CD14-positive monocyte (primary cell): ENCODE measurements around the gene HLCS. TPM values are rescaled to one million over a fixed set of nuclear protein-coding genes. Genes with fewer than 3 reads are reported as not detected.

Experiments used
- DNase-seq, 3 donors: peaks; one replicate each; pipeline ENCODE4 v3.0.0-alpha.2; 2011 to 2022
- H2AFZ ChIP-seq: 2 replicates; pipeline ENCODE4 v1.6.0; 2012; ENCODE audit warnings: mild to moderate bottlenecking, low read depth, low read length, inconsistent platforms; ENCODE audit not compliant: insufficient read depth, poor library complexity, severe bottlenecking
- H3K27ac ChIP-seq, 2 donors: 1 replicate in 1 of 2; 2 replicates in 1 of 2; pipeline ENCODE4 v1.5.1; 2012 to 2013; ENCODE audit warnings: low read length in 2 of 2, control low read depth in 1 of 2, inconsistent platforms in 1 of 2, low read depth in 1 of 2, mild to moderate bottlenecking in 1 of 2
- H3K27me3 ChIP-seq, 2 donors: one replicate each; pipeline versions ENCODE4 v1.6.0 to v1.6.1; 2011 to 2013; ENCODE audit warnings: low read length in 2 of 2; ENCODE audit not compliant: control insufficient read depth in 2 of 2, insufficient read depth in 2 of 2
- H3K36me3 ChIP-seq, 2 donors: replicated peaks in 1 of 2; 1 replicate in 1 of 2; 2 replicates in 1 of 2; pipeline versions ENCODE4 v1.5.1 to v1.6.1; 2012 to 2013; ENCODE audit warnings: low read length in 2 of 2, control low read depth in 1 of 2, inconsistent platforms in 1 of 2, mild to moderate bottlenecking in 1 of 2; ENCODE audit not compliant: insufficient read depth in 2 of 2, control insufficient read depth in 1 of 2
- H3K4me1 ChIP-seq, 2 donors: 1 replicate in 1 of 2; 2 replicates in 1 of 2; pipeline versions ENCODE4 v1.5.1 to v1.6.1; 2012 to 2013; ENCODE audit warnings: low read length in 2 of 2, control low read depth in 1 of 2, inconsistent platforms in 1 of 2, mild to moderate bottlenecking in 1 of 2, moderate library complexity in 1 of 2; ENCODE audit not compliant: insufficient read depth in 2 of 2, control insufficient read depth in 1 of 2
- H3K4me2 ChIP-seq: replicated peaks from 2 replicates; pipeline ENCODE3; 2012; ENCODE audit warnings: low read length, moderate library complexity, mild to moderate bottlenecking; ENCODE audit not compliant: poor library complexity, severe bottlenecking; ENCODE audit errors: extremely low read depth
- H3K4me3 ChIP-seq, 3 experiments: fragments of 200-600 bp in 1 of 3; sonication (generic) in 1 of 3; replicated peaks in 1 of 3; 1 replicate in 2 of 3; 2 replicates in 1 of 3; pipeline ENCODE4 v1.5.1; 2011 to 2013; ENCODE audit warnings: low read length in 3 of 3, mild to moderate bottlenecking in 3 of 3, control low read depth in 2 of 3, low read depth in 2 of 3, inconsistent platforms in 1 of 3, moderate library complexity in 1 of 3
- H3K79me2 ChIP-seq: 2 replicates; pipeline ENCODE4 v1.6.0; 2012; ENCODE audit warnings: mild to moderate bottlenecking, control low read depth, inconsistent platforms, low read length, moderate library complexity; ENCODE audit not compliant: insufficient read depth
- H3K9ac ChIP-seq: 2 replicates; pipeline ENCODE4 v1.6.0; 2017; ENCODE audit warnings: low read length, mild to moderate bottlenecking; ENCODE audit not compliant: insufficient read depth, poor library complexity, severe bottlenecking
- H3K9me3 ChIP-seq, 2 donors: replicated peaks in 1 of 2; 1 replicate in 1 of 2; 2 replicates in 1 of 2; pipeline versions ENCODE4 v1.5.1 to v1.6.1; 2012 to 2013; ENCODE audit warnings: low read length in 2 of 2, control low read depth in 1 of 2; ENCODE audit not compliant: control insufficient read depth in 1 of 2, insufficient read depth in 1 of 2
- H4K20me1 ChIP-seq: 2 replicates; pipeline ENCODE4 v1.6.0; 2012; ENCODE audit warnings: mild to moderate bottlenecking, low read length, control low read depth, moderate library complexity; ENCODE audit not compliant: insufficient read depth
- H3K27ac Mint-ChIP-seq, 7 donors: one replicate each; pipeline ENCODE4 v1.8.0; 2020; ENCODE audit warnings: mild to moderate bottlenecking in 7 of 7, mixed read lengths in 7 of 7, moderate library complexity in 6 of 7, inconsistent platforms in 2 of 7
- H3K27me3 Mint-ChIP-seq, 3 donors: one replicate each; pipeline ENCODE4 v1.8.0; 2021 to 2022; ENCODE audit warnings: low read depth in 3 of 3, mild to moderate bottlenecking in 3 of 3, mixed read lengths in 3 of 3, moderate library complexity in 3 of 3, inconsistent platforms in 1 of 3
- H3K36me3 Mint-ChIP-seq, 2 donors: one replicate each; pipeline ENCODE4 v1.8.0; 2020; ENCODE audit warnings: mixed read lengths in 2 of 2, inconsistent platforms in 1 of 2, mild to moderate bottlenecking in 1 of 2
- H3K4me1 Mint-ChIP-seq: one replicate; pipeline ENCODE4 v1.8.0; 2020; ENCODE audit warnings: mild to moderate bottlenecking, mixed read lengths
- H3K4me3 Mint-ChIP-seq, 2 donors: one replicate each; pipeline ENCODE4 v1.8.0; 2020; ENCODE audit warnings: mild to moderate bottlenecking in 2 of 2, mixed read lengths in 2 of 2, moderate library complexity in 1 of 2
- H3K9me3 Mint-ChIP-seq, 7 donors: one replicate each; pipeline ENCODE4 v1.8.0; 2020 to 2022; ENCODE audit warnings: mixed read lengths in 7 of 7, mild to moderate bottlenecking in 6 of 7, moderate library complexity in 6 of 7, inconsistent platforms in 2 of 7
- WGBS: methylation state at CpG from one replicate; pipeline ENCODE4 v1.1.5; 2013; ENCODE audit warnings: missing lambda C conversion rate; ENCODE audit not compliant: insufficient coverage; 5-methylcytosine and 5-hydroxymethylcytosine counted together
- intact Hi-C, 2 donors: fragments of 100-400 bp; cut with micrococcal nuclease; formaldehyde crosslinking; loops; one replicate each; pipeline versions ENCODE4 v1.15.0 to v1.15.1; 2023
- polyA plus RNA-seq, 3 donors: library from polyadenylated mRNA; depleted of rRNA in 1 of 3; unstranded in 2 of 3; stranded (reverse) in 1 of 3; fragments of 300-500 nt in 2 of 3; fragments of >200 nt in 1 of 3; fragmentation: Illumina TruSeq in 2 of 3; gene quantifications; 1 replicate in 2 of 3; 2 replicates in 1 of 3; pipeline ENCODE4 v1.2.3, GENCODE V29; 2012 to 2021
- TF ChIP-seq, protein P1 (sequence below): fragments of 200-600 bp; IDR thresholded peaks from one replicate; pipeline ENCODE4 v1.8.0; 2022; ENCODE audit warnings: antibody characterized with exemption, mild to moderate bottlenecking

Gene HLCS
- polyA plus RNA-seq, 3 donors: 2.1 to 3.1 (median 2.2) TPM

DNA sequence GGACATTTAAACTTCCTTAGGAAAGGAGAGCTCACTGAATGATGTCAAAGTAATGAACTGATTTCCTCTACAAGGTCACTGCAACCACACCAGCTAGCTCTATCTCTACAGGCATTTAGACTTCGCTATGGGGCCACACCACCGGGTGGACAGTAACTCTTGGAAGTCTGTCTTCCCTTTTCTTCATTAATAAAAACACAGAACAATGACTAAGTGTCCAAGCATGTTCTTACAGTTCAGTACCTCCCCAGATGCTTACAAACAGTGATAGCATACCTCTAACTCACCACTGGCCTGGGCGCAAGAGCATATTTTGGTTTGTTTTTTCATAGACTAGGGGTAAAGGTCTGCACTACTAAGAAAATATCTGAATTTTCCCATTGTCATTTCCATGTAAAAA, 212.9 kb downstream of the HLCS start:
- H3K9ac ChIP-seq: no peak overlapping the region
- TF ChIP-seq, protein P1, sequence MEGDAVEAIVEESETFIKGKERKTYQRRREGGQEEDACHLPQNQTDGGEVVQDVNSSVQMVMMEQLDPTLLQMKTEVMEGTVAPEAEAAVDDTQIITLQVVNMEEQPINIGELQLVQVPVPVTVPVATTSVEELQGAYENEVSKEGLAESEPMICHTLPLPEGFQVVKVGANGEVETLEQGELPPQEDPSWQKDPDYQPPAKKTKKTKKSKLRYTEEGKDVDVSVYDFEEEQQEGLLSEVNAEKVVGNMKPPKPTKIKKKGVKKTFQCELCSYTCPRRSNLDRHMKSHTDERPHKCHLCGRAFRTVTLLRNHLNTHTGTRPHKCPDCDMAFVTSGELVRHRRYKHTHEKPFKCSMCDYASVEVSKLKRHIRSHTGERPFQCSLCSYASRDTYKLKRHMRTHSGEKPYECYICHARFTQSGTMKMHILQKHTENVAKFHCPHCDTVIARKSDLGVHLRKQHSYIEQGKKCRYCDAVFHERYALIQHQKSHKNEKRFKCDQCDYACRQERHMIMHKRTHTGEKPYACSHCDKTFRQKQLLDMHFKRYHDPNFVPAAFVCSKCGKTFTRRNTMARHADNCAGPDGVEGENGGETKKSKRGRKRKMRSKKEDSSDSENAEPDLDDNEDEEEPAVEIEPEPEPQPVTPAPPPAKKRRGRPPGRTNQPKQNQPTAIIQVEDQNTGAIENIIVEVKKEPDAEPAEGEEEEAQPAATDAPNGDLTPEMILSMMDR: no peak
- H3K27me3 ChIP-seq: peaks cover 10 to 19% of the 10 kb centered on the region in 2 donors
- no peaks in the 10 kb centered on the region for H3K4me1 ChIP-seq
- H2AFZ ChIP-seq: no peak overlapping the region
- H4K20me1 ChIP-seq: no peaks in the 10 kb centered on the region
- Mint-ChIP-seq H3K9me3 (peaks cover 0 to 2% (median 0%) of the 10 kb centered on the region in 7 donors), H3K27me3 (peaks cover 18 to 19% (median 18%) of the 10 kb centered on the region in 3 donors), H3K27ac (no peak overlapping the region), H3K36me3 (peaks cover 0 to 5% of the 10 kb centered on the region in 2 donors), H3K4me1 (no peaks in the 10 kb centered on the region), H3K4me3 (no peak overlapping the region)
- no peak overlapping the region for H3K4me3 ChIP-seq
- intact Hi-C loops: no loop called here
- no peaks in the 10 kb centered on the region for H3K9me3 ChIP-seq
- H3K79me2 ChIP-seq: no peaks in the 10 kb centered on the region
- no peaks in the 10 kb centered on the region for H3K36me3 ChIP-seq
- H3K27ac ChIP-seq: no peak overlapping the region
- no peak for DNase-seq
- H3K4me2 ChIP-seq: no peak overlapping the region
- WGBS: 90% methylated on average over 2 of the region's 3 CpGs

- Mint-ChIP-seq H3K9me3 (peaks cover 0 to 10% (median 5%) of the 10 kb centered on the region in 7 donors), H3K27ac (no peak overlapping the region), H3K27me3 (peaks cover 31 to 35% (median 32%) of the 10 kb centered on the region in 3 donors), H3K4me1 (peaks cover 6% of the 10 kb centered on the region), H3K4me3 (no peak overlapping the region), H3K36me3 (peaks cover 3 to 5% of the 10 kb centered on the region in 2 donors)
- H3K27ac ChIP-seq: no peak overlapping the region
- H3K27me3 ChIP-seq: peaks cover 24 to 34% of the 10 kb centered on the region in 2 donors
- TF ChIP-seq, protein P1: no peak
- H3K79me2 ChIP-seq: no peaks in the 10 kb centered on the region
- intact Hi-C loops: no loop called here
- no peak overlapping the region for H2AFZ ChIP-seq
- 83% methylated on average over 7 of the region's 10 CpGs for WGBS
- no peaks in the 10 kb centered on the region for H3K4me1 ChIP-seq
- no peak overlapping the region for H3K4me3 ChIP-seq
- no peaks in the 10 kb centered on the region for H3K36me3 ChIP-seq
- H3K9ac ChIP-seq: no peak overlapping the region
- H4K20me1 ChIP-seq: no peaks in the 10 kb centered on the region
- DNase-seq: no peak
- H3K4me2 ChIP-seq: no peak overlapping the region
- no peaks in the 10 kb centered on the region for H3K9me3 ChIP-seq
These were observed 215.1 kb downstream of the HLCS start for GRCh38 chr21:36751383-36751782.
